Nephron progenitor cell (in vitro differentiated cells): Measurements from ENCODE around the gene DUSP16.

Experiments used
- DNase-seq: peaks from one replicate; pipeline ENCODE4 v3.0.0; 2021
- H3K27ac Mint-ChIP-seq: 2 replicates; pipeline ENCODE4 v1.8.0; 2021; ENCODE audit warnings: mild to moderate bottlenecking, moderate library complexity, mixed read lengths
- H3K27me3 Mint-ChIP-seq: 2 replicates; pipeline ENCODE4 v1.8.0; 2021; ENCODE audit warnings: mild to moderate bottlenecking, low read depth, mixed read lengths; ENCODE audit not compliant: poor library complexity
- H3K36me3 Mint-ChIP-seq: 2 replicates; pipeline ENCODE4 v1.8.0; 2021; ENCODE audit warnings: low read depth, mixed read lengths
- H3K4me1 Mint-ChIP-seq: 2 replicates; pipeline ENCODE4 v1.8.0; 2021; ENCODE audit warnings: mixed read lengths
- H3K4me3 Mint-ChIP-seq: 2 replicates; pipeline ENCODE4 v1.8.0; 2021; ENCODE audit warnings: mild to moderate bottlenecking, moderate library complexity, mixed read lengths
- H3K9me3 Mint-ChIP-seq: 2 replicates; pipeline ENCODE4 v1.8.0; 2021; ENCODE audit warnings: mild to moderate bottlenecking, moderate library complexity, mixed read lengths
- TF ChIP-seq, protein P1 (sequence below): fragments of 200-600 bp; sonication (generic); IDR thresholded peaks from 2 replicates; pipeline ENCODE4 v1.5.0; 2021; ENCODE audit warnings: antibody characterized with exemption

The DUSP16 gene

GRCh38 chr12:12436831-12437345 lies 125.8 kb downstream of the DUSP16 start:
- no peaks in the 10 kb centered on the region for H3K27me3 Mint-ChIP-seq
- H3K4me3 Mint-ChIP-seq = no peak overlapping the region
- DNase-seq = no peak
- peaks cover 6% of the 10 kb centered on the region for H3K9me3 Mint-ChIP-seq
- H3K36me3 Mint-ChIP-seq = peaks cover 19% of the 10 kb centered on the region
- peaks cover 9% of the 10 kb centered on the region for H3K4me1 Mint-ChIP-seq
- H3K27ac Mint-ChIP-seq = no peak overlapping the region
- TF ChIP-seq, protein P1, sequence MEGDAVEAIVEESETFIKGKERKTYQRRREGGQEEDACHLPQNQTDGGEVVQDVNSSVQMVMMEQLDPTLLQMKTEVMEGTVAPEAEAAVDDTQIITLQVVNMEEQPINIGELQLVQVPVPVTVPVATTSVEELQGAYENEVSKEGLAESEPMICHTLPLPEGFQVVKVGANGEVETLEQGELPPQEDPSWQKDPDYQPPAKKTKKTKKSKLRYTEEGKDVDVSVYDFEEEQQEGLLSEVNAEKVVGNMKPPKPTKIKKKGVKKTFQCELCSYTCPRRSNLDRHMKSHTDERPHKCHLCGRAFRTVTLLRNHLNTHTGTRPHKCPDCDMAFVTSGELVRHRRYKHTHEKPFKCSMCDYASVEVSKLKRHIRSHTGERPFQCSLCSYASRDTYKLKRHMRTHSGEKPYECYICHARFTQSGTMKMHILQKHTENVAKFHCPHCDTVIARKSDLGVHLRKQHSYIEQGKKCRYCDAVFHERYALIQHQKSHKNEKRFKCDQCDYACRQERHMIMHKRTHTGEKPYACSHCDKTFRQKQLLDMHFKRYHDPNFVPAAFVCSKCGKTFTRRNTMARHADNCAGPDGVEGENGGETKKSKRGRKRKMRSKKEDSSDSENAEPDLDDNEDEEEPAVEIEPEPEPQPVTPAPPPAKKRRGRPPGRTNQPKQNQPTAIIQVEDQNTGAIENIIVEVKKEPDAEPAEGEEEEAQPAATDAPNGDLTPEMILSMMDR = no peak

DNA sequence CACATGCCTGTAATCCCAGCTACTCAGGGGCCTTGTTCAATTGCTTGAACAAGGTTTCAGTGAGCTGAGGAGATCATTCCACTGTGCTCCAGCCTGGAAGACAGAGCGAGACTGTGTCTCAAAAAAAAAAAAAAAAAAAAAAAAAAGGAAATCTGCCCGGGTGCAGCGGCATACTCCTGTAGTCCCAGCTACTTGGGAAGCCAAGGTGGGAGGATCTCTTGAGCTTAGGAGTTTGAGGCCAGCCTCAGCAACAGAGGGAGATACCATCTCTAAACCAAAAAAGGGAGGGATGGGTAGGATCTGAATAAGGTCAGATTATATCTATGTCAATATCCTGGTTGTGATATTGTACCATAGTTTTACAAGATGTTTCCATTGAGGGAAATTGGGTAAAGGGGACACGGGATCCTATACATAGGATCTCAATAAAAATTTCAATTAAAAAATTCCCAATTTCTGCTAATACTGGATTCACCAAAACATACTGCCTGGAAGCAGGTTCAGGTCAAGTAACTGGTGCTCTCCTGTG lies 129.4 kb downstream of the DUSP16 start:
- peaks cover 6% of the 10 kb centered on the region for H3K9me3 Mint-ChIP-seq
- peaks cover 9% of the 10 kb centered on the region for H3K4me1 Mint-ChIP-seq
- no peak overlapping the region for H3K27ac Mint-ChIP-seq
- H3K27me3 Mint-ChIP-seq = peaks cover 3% of the 10 kb centered on the region
- H3K36me3 Mint-ChIP-seq = peaks cover 19% of the 10 kb centered on the region
- H3K4me3 Mint-ChIP-seq = no peak overlapping the region
- DNase-seq = no peak
- TF ChIP-seq, protein P1 = no peak

- Mint-ChIP-seq H3K4me3 (no peak overlapping the region), H3K4me1 (peaks cover 9% of the 10 kb centered on the region), H3K36me3 (peaks cover 16% of the 10 kb centered on the region), H3K27me3 (peaks cover 3% of the 10 kb centered on the region), H3K27ac (peak overlapping the region; percentile 7), H3K9me3 (peaks cover 6% of the 10 kb centered on the region)
- TF ChIP-seq, protein P1 = no peak
- no peak for DNase-seq
Measured at GRCh38 chr12:12432364-12432763, 130.3 kb downstream of the DUSP16 start.

DNA sequence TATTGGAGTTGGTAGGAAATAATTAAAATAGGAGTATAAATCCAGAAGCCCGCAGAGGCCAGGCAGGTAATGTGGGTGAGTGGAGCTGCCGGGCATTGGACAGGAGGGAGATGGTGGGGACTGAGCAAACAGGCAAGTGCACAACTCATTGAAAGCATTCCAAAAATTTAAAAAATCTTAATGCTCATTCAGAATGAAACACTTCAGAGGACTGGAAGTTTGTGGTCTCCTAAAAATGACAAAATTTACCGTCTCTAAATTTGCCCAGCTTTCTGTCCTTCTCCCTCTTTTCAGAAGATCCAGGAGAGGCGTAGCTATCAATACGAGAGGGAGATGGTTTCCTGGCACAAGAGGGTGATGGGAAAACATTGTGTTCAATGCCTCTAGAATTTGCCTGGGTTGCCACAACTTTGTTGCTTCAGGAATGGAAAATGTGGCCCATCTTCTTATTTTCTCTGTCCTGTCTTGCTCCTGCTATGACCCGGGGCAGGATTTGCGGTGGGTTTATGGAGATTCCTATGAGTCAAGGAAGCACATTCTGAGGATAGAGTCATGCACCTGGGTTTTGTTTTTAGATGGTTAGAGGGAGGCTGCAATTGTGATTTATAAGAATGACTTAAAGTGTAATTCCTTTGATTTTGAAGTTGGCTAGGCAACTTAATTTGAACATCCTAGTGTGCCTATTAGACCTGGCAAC lies 133.6 kb downstream of the DUSP16 start:
- no peak for DNase-seq
- TF ChIP-seq, protein P1 = no peak
- H3K27me3 Mint-ChIP-seq = peaks cover 3% of the 10 kb centered on the region
- H3K4me1 Mint-ChIP-seq = peaks cover 9% of the 10 kb centered on the region
- H3K36me3 Mint-ChIP-seq = peaks cover 13% of the 10 kb centered on the region
- H3K9me3 Mint-ChIP-seq = peaks cover 21% of the 10 kb centered on the region
- no peak overlapping the region for H3K4me3 Mint-ChIP-seq
- H3K27ac Mint-ChIP-seq = no peak overlapping the region

DNA sequence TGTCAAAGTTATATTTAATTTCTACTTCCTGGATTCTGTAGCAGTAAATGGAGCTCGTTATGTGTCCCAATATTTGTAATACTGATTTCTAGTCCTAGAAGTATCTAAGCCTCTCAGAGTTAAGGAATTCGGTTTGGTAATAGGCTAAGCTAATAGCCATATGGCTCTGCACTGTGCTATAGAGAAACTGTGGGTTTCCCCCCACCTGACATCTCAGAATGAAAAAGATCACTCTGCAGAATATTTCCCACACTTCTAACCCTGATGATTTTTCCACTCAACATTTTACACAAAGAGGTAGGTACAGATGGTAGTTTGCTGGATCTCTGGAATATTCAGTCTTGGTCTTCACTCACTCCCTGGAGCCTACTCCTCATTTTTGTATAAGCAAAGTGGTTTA lies 134.6 kb downstream of the DUSP16 start:
- DNase-seq = no peak
- Mint-ChIP-seq H3K27ac (no peak overlapping the region), H3K9me3 (peaks cover 31% of the 10 kb centered on the region), H3K4me1 (no peaks in the 10 kb centered on the region), H3K27me3 (peaks cover 3% of the 10 kb centered on the region), H3K4me3 (no peak overlapping the region), H3K36me3 (peaks cover 24% of the 10 kb centered on the region)
- TF ChIP-seq, protein P1 = no peak

DNA sequence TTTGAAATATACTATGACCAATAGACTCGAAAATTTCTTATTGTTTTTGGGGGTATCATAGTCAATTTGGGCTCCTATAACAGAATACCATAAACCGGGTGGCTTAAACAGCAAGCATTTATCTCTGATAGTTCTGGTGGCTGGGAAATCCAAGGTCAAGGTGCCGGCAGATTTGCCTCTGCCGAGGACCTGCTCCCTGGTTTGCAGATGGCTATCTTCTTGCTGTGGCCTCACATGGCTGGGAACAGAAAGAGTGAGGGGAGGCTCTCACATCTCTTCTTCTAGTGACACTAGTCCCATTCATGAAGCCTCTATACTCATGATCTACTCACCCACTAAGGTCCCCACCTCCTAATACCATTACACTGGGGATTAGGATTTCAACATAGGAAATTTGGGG lies 135.1 kb downstream of the DUSP16 start:
- peaks cover 3% of the 10 kb centered on the region for H3K27me3 Mint-ChIP-seq

More for the DNA sequence above, 135.1 kb downstream of the DUSP16 start:
- DNase-seq = no peak
- no peaks in the 10 kb centered on the region for H3K4me1 Mint-ChIP-seq
- no peak overlapping the region for H3K27ac Mint-ChIP-seq
- peaks cover 25% of the 10 kb centered on the region for H3K36me3 Mint-ChIP-seq
- H3K4me3 Mint-ChIP-seq = no peak overlapping the region
- peaks cover 34% of the 10 kb centered on the region for H3K9me3 Mint-ChIP-seq
- TF ChIP-seq, protein P1 = no peak
